ENCODE data around the gene WDFY3. TPM values are rescaled to one million over a fixed set of nuclear protein-coding genes. Genes with fewer than 3 reads are reported as not detected.

WDFY3 gene
- total and polyA plus RNA-seq, 7 donors: 4.8 to 85.7 (median 50.5) TPM

- intact Hi-C loops (cut with DNase I): no loop called here
- 94 to 95% methylated on average over 5 of the region's 5 CpGs for WGBS, 2 donors
These were observed 140.7 kb downstream of the WDFY3 start for GRCh38 chr4:84825701-84826341.

GRCh38 chr4:84821064-84821463 is 145.4 kb downstream of the WDFY3 start:
- H3K36me3 ChIP-seq: peaks cover 0 to 50% (median 2%) of the 10 kb centered on the region in 4 donors
- H3K4me3 ChIP-seq: no peak overlapping the region
- H3K9me3 ChIP-seq: no peaks in the 10 kb centered on the region
- H3K27ac ChIP-seq: no peak overlapping the region
- intact Hi-C loops (cut with DNase I): no loop called here
- H3K27me3 ChIP-seq: no peaks in the 10 kb centered on the region
- no peak for DNase-seq
- WGBS, 2 donors: 76 to 84% methylated on average over 1 of the region's 1 CpG
- no peaks in the 10 kb centered on the region for H3K4me1 ChIP-seq
- TF ChIP-seq EP300 (IDR thresholded peaks at IDR 0.05) (no peak), POLR2A (IDR thresholded peaks at IDR 0.05) (no peak), POLR2AphosphoS5 (IDR thresholded peaks at IDR 0.05) (no peak)
- TF ChIP-seq, protein P1, sequence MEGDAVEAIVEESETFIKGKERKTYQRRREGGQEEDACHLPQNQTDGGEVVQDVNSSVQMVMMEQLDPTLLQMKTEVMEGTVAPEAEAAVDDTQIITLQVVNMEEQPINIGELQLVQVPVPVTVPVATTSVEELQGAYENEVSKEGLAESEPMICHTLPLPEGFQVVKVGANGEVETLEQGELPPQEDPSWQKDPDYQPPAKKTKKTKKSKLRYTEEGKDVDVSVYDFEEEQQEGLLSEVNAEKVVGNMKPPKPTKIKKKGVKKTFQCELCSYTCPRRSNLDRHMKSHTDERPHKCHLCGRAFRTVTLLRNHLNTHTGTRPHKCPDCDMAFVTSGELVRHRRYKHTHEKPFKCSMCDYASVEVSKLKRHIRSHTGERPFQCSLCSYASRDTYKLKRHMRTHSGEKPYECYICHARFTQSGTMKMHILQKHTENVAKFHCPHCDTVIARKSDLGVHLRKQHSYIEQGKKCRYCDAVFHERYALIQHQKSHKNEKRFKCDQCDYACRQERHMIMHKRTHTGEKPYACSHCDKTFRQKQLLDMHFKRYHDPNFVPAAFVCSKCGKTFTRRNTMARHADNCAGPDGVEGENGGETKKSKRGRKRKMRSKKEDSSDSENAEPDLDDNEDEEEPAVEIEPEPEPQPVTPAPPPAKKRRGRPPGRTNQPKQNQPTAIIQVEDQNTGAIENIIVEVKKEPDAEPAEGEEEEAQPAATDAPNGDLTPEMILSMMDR (IDR thresholded peaks at IDR 0.05): no peak

More at GRCh38 chr4:84825701-84826341, 140.7 kb downstream of the WDFY3 start:
- Histone ChIP-seq H3K27me3 (no peaks in the 10 kb centered on the region), H3K4me1 (no peaks in the 10 kb centered on the region), H3K27ac (no peak overlapping the region), H3K9me3 (no peaks in the 10 kb centered on the region), H3K4me3 (no peak overlapping the region), H3K36me3 (peaks cover 0 to 38% (median 5%) of the 10 kb centered on the region in 4 donors)
- DNase-seq: no peak
- no peak for TF ChIP-seq EP300 (IDR thresholded peaks at IDR 0.05)
- TF ChIP-seq POLR2A (IDR thresholded peaks at IDR 0.05): no peak
- TF ChIP-seq, protein P1 (IDR thresholded peaks at IDR 0.05): no peak
- TF ChIP-seq POLR2AphosphoS5 (IDR thresholded peaks at IDR 0.05): no peak

DNA sequence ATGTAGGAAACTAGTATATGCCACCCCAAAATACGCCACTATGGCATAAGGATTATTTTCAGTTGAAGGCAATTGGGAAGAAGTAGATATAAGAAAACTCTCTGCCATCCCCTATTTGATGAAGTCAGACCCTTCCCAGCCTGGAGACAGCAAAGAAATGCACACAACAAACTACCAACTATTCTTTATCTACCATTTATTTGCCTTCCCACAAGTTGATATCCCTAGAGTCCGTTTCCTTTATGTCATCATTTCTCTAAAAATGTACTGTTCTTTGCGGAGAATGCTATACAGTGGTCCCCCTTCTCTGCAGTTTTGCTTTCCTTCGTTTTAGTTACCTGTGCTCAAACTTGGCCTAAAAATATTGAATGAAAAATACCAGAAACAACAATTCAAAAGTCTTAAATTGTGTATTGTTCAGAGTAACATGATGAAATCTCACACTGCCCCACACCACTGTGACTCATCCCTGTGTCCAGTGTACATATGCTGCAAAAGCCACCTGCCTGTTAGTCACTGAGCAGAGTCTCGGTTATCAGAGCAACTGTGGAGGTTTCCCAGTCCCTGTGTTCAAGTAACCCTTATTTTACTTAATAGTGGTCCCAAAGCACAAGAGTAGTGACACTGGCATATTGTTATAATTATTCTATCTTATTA is 152.3 kb downstream of the WDFY3 start:
- Histone ChIP-seq H3K9me3 (no peaks in the 10 kb centered on the region), H3K27me3 (no peaks in the 10 kb centered on the region), H3K4me3 (no peak overlapping the region), H3K36me3 (peaks cover 0 to 43% (median 2%) of the 10 kb centered on the region in 4 donors), H3K4me1 (no peaks in the 10 kb centered on the region), H3K27ac (no peak overlapping the region)
- TF ChIP-seq EP300 (IDR thresholded peaks at IDR 0.05): no peak
- no peak for TF ChIP-seq POLR2A (IDR thresholded peaks at IDR 0.05)
- TF ChIP-seq POLR2AphosphoS5 (IDR thresholded peaks at IDR 0.05): no peak
- TF ChIP-seq, protein P1 (IDR thresholded peaks at IDR 0.05): no peak
- no peak for DNase-seq
- intact Hi-C loops (cut with DNase I): no loop called here
- WGBS, 2 donors: 89 to 90% methylated on average over 5 of the region's 5 CpGs

GRCh38 chr4:84809946-84810345 is 156.5 kb downstream of the WDFY3 start:
- TF ChIP-seq EP300 (IDR thresholded peaks at IDR 0.05) (no peak), POLR2A (IDR thresholded peaks at IDR 0.05) (no peak), POLR2AphosphoS5 (IDR thresholded peaks at IDR 0.05) (no peak)
- TF ChIP-seq, protein P1 (IDR thresholded peaks at IDR 0.05): no peak
- intact Hi-C loops (cut with DNase I): no loop called here
- no peaks in the 10 kb centered on the region for H3K9me3 ChIP-seq
- no peak overlapping the region for H3K27ac ChIP-seq
- H3K4me1 ChIP-seq: no peaks in the 10 kb centered on the region
- no peaks in the 10 kb centered on the region for H3K27me3 ChIP-seq
- H3K4me3 ChIP-seq: no peak overlapping the region
- H3K36me3 ChIP-seq: peaks cover 0 to 18% (median 2%) of the 10 kb centered on the region in 4 donors
- DNase-seq: no peak
- WGBS, 2 donors: 87 to 90% methylated on average over 9 of the region's 9 CpGs

Data from sigmoid colon (tissue), 7 donors.